GM19193 (cell line): ENCODE results near the gene CEP85.

ENCODE experiments used
- POLR2A ChIP-seq: IDR thresholded peaks from 4 replicates; pipeline ENCODE4 v1.6.1; 2011; ENCODE audit not compliant: insufficient read depth, insufficient read length; ENCODE audit errors: extremely low read depth

CEP85 gene

DNA sequence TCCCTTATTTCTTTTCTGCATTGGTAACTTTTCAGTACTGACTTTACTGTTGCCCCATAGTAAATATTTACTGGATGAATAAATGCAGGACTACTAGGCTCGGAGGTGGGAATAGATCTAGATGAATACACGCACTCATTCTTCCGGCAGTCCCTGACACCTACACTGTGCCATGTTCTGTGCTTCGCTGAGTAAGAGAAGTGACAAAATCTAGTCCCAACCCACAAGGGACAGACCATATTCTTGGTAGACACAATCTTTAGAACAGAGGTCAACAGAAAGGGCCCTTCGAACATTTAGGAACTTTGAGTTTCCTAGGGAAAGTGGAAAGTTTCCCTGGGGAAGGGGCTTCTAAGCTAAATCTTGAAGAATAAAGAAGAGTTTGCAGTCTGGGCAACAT is 80.5 kb downstream of the CEP85 start:
- no peak for TF ChIP-seq POLR2A

GRCh38 chr1:26315874-26316850 is 82.2 kb downstream of the CEP85 start:
- TF ChIP-seq POLR2A, result no peak

- TF ChIP-seq POLR2A, result no peak
These were observed 83.1 kb downstream of the CEP85 start for GRCh38 chr1:26317146-26317545.

- TF ChIP-seq POLR2A, result peak; percentile 77
These were observed 83.8 kb downstream of the CEP85 start, which contains the start of gene CD52 for GRCh38 chr1:26317612-26318337. TSS of gene CD52 (plus strand) at chr1:26317958. CDS start at chr1:26318018, 60 bp downstream.

GRCh38 chr1:26318338-26319064 is 84.5 kb downstream of the CEP85 start:
- TF ChIP-seq POLR2A, result peak; percentile 43

- TF ChIP-seq POLR2A, result no peak
These were observed 86.9 kb downstream of the CEP85 start for GRCh38 chr1:26320896-26321295.

- TF ChIP-seq POLR2A, result no peak
These were observed 87.5 kb downstream of the CEP85 start for GRCh38 chr1:26321315-26322041.

DNA sequence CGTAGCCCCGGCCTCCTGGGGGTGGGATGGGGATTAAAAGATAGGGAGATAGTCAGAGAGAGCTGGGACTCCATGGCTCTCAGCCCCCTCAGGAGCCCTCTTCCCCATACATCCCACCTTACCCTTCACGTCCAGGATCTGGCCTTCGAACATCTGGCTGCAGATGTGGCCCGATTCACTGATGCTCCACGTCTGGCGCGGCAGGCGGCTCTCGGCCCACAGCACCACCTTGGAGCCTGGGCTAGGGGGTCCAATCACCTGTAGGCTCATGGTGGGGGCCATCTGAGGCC is 88.0 kb downstream of the CEP85 start:
- TF ChIP-seq POLR2A, result no peak

DNA sequence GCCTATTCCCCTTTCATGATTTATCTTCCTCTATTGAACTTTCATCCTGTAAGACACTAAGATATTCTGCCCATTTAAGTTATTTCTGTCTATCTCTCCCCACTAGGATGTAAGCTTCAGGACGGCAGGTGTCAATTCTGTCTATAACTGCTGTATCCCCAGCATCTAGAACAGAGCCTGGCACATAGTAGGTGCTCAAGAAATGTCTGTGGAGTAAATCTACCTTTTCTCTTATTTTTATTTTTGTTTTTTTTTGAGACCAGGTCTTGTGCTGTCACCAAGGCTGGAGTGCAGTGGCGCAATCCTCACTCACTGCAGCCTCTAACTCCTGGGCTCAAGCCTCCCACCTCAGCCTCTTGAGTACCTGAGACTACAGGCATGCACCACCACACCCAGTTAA is 89.4 kb downstream of the CEP85 start:
- TF ChIP-seq POLR2A, result no peak

DNA sequence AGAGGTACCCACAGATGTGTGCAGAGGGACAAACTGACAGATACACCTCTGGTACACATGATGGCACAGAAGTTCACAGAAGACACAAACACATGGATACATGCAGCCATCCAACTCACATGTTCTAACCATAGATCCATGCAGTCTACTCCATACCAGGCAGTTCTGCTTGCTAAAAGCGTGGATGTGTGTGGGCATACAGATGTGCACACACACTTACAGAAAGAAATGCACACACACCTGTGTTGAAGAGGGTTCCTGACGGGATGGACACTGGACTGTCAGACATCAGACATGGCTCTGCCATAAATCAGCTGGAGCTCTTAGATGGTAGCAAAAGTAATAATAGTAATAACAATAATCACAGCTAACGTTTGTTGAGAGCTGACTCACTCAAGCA is 90.5 kb downstream of the CEP85 start:
- TF ChIP-seq POLR2A, result no peak

DNA sequence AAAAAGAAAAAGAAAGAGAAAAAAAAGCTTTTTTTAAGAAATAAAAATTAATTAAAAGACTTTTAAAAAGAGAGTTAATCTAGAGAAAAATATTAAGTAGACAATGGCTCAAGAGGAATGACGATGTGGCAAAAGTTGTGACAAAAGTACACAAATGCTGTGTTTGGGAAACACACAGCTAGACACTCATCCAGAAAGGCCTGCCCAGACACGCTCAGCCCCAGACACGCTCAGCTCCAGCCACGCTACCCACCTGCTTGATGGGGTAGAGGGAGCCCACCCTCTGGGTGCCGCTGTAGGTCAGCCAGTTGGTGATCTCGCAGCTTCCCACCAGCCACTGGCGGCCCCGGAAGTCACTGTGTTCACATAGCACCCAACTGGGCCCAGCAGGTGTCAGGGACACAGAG is 94.0 kb downstream of the CEP85 start:
- no peak for TF ChIP-seq POLR2A
